ENCODE measurements around the gene CSKMT.

CSKMT gene

DNA sequence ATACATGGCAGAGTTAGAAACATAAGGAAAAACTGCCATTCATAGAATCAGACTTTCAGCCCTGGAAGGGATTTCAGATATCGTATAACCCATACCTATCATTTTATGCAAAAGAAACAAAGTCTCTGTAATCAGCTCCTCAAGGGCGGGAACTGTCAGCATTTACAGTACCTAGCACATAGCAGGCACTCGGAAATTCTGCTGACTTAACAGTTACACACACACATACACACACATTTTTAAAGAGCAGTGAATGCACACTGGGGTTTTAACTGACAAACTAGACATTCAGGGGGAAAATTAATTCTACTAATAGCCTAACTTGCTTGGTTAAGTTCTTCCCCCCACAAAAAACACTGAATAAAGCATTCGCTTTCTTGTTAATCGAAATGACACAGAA, 51.1 kb downstream of the CSKMT start:
- Histone ChIP-seq H3K4me1 (ENCODE audit: control insufficient read depth, insufficient read depth, low read length) (peaks cover 27% of the 10 kb centered on the region), H3K9me3 (ENCODE audit: control insufficient read depth, low read length) (no peaks in the 10 kb centered on the region), H3K9ac (ENCODE audit: low read length) (no peak overlapping the region), H3K36me3 (ENCODE audit: control insufficient read depth, insufficient read depth, low read length) (peaks cover 15% of the 10 kb centered on the region), H3K27me3 (ENCODE audit: control insufficient read depth, insufficient read depth, low read length) (no peaks in the 10 kb centered on the region), H3K4me3 (ENCODE audit: low read length) (no peak overlapping the region)

DNA sequence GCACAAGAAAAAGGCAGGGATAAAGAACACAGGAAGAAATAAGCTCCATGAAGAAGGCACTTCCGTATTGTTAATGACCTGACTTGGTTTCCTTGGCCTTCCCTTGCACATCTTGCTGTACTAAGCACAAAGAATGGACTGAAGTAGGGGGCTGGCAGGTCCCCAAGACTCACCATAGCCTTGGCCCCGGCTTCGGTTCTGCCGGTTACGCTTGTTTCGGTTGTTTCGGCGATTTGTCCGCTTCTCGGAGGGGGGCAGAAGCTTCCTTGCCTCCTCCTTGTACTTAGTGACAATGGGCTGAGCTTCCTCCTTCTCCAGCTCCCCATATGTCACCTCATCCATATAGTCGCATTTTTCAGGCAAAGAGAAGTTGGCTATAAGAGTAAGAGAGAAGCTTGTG, 51.7 kb downstream of the CSKMT start:
- H3K36me3 ChIP-seq (ENCODE audit: control insufficient read depth, insufficient read depth, low read length): peaks cover 20% of the 10 kb centered on the region
- H3K9me3 ChIP-seq (ENCODE audit: control insufficient read depth, low read length): no peaks in the 10 kb centered on the region
- no peaks in the 10 kb centered on the region for H3K27me3 ChIP-seq (ENCODE audit: control insufficient read depth, insufficient read depth, low read length)
- no peak overlapping the region for H3K9ac ChIP-seq (ENCODE audit: low read length)
- H3K4me3 ChIP-seq (ENCODE audit: low read length): no peak overlapping the region
- peaks cover 27% of the 10 kb centered on the region for H3K4me1 ChIP-seq (ENCODE audit: control insufficient read depth, insufficient read depth, low read length)

Data from mucosa of stomach (tissue), 1 donor.